Hepatocyte (in vitro differentiated cells): Measurements from ENCODE around the gene DIAPH3.

ENCODE experiments used
- EZH2 ChIP-seq: fragments of 200-600 bp; sonication (generic); IDR thresholded peaks from 2 replicates; pipeline ENCODE4 v1.6.1; 2016; ENCODE audit warnings: antibody characterized with exemption, mild to moderate bottlenecking, borderline replicate concordance
- EZH2phosphoT487 ChIP-seq: fragments of 200-600 bp; sonication (generic); IDR thresholded peaks from one replicate; pipeline ENCODE4 v1.6.1; 2018; ENCODE audit warnings: antibody characterized with exemption, mild to moderate bottlenecking, low read depth, moderate library complexity; ENCODE audit not compliant: unreplicated experiment, severe bottlenecking
- TF ChIP-seq, protein P1 (sequence below): fragments of 200-600 bp; sonication (generic); IDR thresholded peaks from 2 replicates; pipeline ENCODE4 v1.5.1; 2016; ENCODE audit warnings: antibody characterized with exemption, mild to moderate bottlenecking; ENCODE audit not compliant: poor library complexity

DNA sequence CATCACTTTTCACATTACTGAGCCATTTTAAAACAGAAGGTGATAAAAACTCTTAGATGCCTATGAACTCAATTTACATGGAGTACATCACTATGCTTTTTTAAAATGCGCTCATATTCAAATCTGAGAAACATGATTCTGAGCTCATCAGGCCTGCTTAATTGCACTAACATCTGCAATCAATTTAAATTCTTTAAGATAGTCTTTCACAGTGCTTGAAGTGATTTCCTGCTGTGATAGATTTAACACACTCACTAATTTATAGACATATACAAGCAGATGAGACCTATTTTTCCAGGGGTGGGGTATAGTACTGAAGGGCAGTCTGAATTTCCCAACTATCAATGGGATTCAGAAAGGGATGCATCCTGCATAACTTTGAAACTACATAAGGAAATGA is 82.9 kb downstream of the DIAPH3 start:
- TF ChIP-seq EZH2 (no peak), EZH2phosphoT487 (no peak)
- TF ChIP-seq, protein P1, sequence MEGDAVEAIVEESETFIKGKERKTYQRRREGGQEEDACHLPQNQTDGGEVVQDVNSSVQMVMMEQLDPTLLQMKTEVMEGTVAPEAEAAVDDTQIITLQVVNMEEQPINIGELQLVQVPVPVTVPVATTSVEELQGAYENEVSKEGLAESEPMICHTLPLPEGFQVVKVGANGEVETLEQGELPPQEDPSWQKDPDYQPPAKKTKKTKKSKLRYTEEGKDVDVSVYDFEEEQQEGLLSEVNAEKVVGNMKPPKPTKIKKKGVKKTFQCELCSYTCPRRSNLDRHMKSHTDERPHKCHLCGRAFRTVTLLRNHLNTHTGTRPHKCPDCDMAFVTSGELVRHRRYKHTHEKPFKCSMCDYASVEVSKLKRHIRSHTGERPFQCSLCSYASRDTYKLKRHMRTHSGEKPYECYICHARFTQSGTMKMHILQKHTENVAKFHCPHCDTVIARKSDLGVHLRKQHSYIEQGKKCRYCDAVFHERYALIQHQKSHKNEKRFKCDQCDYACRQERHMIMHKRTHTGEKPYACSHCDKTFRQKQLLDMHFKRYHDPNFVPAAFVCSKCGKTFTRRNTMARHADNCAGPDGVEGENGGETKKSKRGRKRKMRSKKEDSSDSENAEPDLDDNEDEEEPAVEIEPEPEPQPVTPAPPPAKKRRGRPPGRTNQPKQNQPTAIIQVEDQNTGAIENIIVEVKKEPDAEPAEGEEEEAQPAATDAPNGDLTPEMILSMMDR, result no peak
